Measurements from ENCODE around the gene ESPNL.

The ESPNL gene

GRCh38 chr2:238142382-238143205 lies 42.5 kb downstream of the ESPNL start:
- no peak for DNase-seq

GRCh38 chr2:238143239-238143951 lies 43.3 kb downstream of the ESPNL start:
- no peak for DNase-seq

DNA sequence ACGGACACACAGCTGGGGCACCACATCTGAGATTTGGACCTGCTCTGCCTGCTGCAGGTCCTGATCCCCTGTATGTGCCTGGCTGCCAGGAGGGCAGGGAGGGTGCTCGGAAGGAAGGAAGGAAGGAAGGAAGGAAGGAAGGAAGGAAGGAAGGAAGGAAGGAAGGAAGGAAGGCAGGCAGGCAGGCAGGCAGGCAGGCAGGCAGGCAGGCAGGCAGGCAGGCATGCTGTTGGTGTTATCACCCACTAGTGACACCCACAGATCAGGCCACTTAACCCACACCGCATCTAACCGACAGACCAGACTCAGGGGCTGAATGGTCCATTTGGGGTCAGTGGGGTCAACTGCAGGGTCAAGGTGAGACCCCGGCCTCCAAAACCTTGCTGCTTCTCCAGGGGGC lies 44.1 kb downstream of the ESPNL start:
- no peak for DNase-seq

- no peak for DNase-seq
These were observed 44.9 kb downstream of the ESPNL start for GRCh38 chr2:238145046-238145445.

- no peak for DNase-seq
These were observed 45.7 kb downstream of the ESPNL start for GRCh38 chr2:238145851-238146250.

- DNase-seq, result no peak
These were observed 46.9 kb downstream of the ESPNL start for GRCh38 chr2:238146884-238147544.

- no peak for DNase-seq
These were observed 48.8 kb downstream of the ESPNL start for GRCh38 chr2:238148981-238149380.

DNA sequence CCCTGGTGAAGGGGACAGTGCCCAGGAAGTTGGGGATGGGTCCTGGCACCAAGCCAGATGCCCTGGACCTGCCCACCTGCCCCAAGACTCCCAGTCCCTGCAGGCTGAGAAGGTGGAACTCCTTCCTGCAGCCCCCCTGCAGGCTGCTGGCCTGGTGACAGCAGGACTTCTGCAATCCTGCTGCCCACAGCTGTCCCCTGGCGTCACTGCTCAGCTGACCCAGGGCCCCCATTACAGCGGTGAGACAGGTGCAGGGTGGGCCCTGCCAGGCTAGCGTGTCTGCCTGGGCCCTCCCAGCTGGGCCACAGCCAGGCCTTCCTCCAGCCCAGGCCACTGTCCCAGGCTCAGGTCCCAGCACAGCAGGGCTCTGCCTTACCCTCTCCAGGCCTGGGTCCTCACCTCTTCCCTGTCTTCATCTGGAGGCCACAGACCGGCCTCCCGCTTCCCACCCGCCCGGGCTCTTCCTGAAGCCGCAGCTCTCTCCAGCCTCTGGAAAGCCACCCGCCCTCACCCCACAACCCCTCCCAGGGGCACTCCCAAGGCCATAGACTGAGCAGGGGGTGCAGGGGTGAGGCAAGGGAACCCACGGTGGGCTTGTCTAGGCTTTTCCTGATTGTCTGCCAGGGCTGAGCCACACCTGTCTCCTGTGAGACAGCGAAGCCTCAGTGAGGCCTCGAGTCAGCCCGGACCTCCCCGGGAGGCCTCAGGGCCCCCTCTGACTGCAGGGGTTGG lies 49.9 kb downstream of the ESPNL start:
- DNase-seq, result no peak

GRCh38 chr2:238150686-238151085 lies 50.5 kb downstream of the ESPNL start:
- DNase-seq, result no peak

GRCh38 chr2:238151205-238151604 lies 51.1 kb downstream of the ESPNL start:
- no peak for DNase-seq

GRCh38 chr2:238151628-238152235 lies 51.6 kb downstream of the ESPNL start:
- no peak for DNase-seq

DNA sequence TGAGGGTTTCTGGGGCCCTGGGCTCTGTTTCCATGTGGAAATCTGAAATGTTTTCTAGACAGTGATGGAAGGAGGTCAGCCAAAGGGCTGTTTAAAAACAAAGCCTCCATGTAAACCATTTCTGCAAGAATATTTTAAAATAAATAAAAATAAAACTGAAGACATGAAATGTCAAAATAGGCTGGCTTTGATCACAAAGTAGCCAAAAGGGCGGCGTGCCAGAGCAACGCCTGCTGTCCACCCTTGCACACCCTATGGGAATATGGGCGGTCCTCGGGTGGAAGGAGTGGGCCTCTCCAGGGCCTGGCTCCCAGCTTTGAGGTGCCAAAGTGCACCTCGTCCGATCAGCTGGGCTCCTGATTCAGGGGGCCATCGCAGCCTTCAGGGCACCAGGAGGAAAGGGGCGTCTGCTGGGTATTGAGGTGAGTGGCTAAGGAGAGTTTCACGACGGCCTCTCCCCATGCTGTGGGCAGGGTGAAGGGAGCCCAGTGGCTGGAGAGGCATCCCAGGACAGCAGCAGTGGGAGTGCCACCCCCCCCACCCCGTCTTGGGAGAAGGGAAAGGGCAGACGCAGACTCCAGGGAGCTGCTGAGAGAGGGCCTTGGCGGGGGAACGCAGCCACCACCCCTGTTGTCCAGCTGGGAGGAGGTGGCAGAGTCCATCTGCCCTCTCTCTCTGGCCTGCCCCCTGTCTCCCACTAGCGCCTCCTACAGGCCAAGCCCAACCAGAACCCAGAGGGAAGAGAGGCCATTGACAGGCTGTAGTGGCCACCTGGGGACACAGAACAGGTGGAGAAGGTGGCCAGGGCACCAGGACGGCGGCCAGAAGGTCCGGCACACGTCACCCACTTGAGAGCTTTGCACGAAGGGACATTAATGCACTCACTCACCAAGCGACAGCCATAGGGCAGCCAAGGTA lies 52.9 kb downstream of the ESPNL start:
- no peak for DNase-seq

DNA sequence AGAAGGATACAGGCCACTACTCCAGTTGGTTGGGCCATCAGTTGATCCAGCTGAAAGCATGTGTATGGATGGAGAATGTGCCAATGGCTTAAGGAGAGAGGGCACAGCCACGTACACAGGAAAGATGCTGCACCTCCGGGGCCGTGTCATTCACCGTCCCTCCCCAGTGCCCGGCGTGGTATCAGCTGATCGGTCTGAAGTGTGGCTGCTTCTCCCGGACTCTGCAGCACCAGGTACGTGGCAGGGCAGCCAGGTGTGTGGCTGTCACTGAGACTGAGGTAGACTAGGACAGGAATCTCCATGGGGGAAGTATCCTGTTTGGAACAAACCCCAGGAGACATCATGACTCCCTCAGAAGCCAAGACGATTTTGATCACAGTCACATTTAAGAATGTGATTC lies 54.4 kb downstream of the ESPNL start:
- DNase-seq, result no peak

- no peak for DNase-seq
These were observed 55.1 kb downstream of the ESPNL start for GRCh38 chr2:238155051-238155760.

GRCh38 chr2:238155761-238156694 lies 55.9 kb downstream of the ESPNL start:
- no peak for DNase-seq

GRCh38 chr2:238157506-238158017 lies 57.4 kb downstream of the ESPNL start:
- no peak for DNase-seq

DNA sequence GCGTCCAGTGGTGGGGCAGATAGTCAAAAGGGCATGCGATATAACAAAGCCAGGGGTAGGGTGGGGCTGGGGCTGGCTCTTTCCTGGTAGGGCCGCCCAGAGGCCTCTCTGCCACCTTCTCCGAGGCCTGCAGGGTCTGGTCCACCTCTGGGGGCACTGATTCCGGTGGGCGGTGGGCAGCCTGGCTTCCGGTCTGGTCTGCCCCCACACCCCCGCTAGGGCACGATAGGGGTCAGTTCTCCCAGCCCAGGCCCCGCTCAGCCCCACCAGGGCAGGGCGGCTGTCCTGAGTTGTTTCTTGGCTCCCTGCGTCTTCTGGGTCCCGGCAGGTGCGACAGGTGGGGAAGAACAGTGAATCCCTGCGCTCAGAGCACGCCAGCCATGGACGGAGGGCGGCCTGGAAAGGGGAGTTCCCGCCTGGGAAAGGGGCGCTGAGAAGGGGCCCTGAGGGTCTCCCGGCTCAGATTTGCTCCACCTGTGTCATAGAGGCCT lies 57.9 kb downstream of the ESPNL start:
- DNase-seq, result no peak

DNA sequence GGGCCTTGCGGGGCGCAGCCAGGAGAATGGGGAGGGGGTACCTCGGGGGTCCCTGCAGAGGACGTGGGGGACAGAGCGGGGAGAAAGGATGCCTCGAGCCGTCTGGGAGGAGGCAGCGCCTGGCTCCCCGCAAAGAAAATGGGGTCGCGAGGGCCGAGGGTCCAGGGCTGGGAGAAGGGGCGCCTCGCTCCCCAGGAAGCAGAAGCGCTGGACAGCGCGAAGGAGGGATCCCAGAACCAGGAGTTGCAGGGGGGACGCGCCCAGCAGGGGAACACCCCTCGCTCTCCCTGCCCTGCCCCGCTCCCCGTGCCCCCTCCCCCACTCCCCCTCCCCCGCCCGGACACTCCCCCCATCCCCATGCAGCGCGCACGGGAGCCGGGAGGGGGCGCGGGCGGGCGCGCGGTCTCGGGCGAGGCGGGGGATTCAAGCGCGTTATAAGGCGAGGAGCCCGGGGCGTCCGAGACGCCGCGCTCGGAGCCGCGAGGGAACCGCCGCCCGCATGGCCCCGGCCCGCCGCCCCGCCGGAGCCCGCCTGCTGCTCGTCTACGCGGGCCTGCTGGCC lies 58.5 kb downstream of the ESPNL start, which contains the start of gene ERFE:
Gene ERFE (plus strand): TSS at position 462 of the 562 bp plus-strand sequence. CDS start 38 bp downstream, at position 500.
- DNase-seq, result no peak
